ENCODE data around the gene PPARD.

Gene PPARD

DNA sequence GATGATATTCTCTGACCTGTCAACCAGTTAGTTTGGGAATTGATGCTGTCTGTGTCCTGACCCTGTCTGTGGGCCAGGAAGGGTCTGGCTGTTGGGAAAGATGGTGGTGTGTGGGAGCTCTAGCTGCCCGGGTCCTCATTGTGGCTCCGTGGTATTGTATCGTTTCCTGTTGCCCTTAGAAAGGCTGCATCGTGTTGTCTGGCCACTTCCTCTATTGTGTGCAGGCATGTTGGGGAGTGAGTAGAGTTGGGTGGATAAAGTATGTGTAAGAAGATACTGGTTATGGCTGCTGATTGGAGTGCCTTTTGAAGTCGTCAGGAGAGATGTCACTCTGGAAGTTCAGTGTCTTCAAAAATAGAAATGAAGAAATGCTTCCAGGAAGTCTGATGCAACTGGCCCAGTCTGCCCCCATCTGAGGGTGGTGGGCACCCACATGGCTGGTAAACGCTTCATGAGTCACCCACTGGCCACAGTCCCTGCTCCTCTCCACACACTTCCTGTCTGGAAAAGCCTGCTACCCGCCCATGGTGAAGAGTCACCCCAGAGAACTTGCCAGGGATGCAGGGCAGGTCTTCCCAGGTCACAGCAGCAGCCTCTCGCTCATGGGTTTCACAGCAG lies 27.9 kb downstream of the PPARD start:
- H3K9ac ChIP-seq (ENCODE audit: low read length) = peak overlapping the region; percentile 29; the same call in 1 of the 2 replicates

DNA sequence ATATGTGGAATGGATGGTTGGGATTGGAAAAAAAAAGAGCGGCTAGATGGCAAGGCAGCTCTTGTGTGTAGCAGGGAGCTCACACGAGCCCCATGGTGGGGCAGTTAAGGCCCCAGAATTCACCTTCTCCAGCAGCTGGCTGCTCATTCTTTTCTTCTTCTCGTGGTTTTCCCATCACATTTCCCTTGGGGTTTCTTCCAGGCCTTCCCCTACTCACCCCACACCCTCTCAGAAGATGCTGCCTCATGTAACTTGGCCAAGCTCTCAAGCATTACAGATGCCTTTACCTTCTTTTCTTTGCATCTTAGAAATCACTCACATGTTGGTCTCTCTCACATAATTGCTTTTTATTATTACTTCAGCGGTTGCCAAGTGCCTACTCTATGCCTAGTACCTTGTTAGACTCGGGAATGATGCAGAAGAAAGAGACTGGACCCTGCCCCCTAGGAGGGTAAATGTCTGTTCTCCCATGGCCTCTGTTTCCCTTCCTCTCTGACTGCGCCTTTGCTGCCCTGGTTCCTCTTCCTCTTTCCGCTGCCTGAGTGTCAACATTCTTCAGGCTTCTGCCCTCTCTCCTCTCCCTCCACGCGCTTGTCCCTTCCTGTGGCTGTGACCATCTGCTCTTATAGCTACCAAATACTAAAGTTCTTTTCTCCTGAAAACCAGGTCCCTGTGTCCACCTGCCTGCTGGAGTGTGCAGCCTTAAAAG lies 28.6 kb downstream of the PPARD start:
- peaks cover 38% of the 10 kb centered on the region for H3K4me1 ChIP-seq (ENCODE audit: low read length)
- H3K4me2 ChIP-seq (ENCODE audit: low read length) = peak overlapping the region; percentile 55
- no peaks in the 10 kb centered on the region for H3K27me3 ChIP-seq (ENCODE audit: low read depth, low read length)
- no peaks in the 10 kb centered on the region for H3K9me3 ChIP-seq (ENCODE audit: insufficient read depth, low read length)
- peak overlapping the region; percentile 43 for H3K27ac ChIP-seq (ENCODE audit: low read length)
- no peaks in the 10 kb centered on the region; the same call in 1 of the 2 replicates for H3K79me2 ChIP-seq (ENCODE audit: low read length)
- H4K20me1 ChIP-seq (ENCODE audit: insufficient read depth, low read length) = no peaks in the 10 kb centered on the region
- H3K4me3 ChIP-seq (ENCODE audit: low read length) = peak overlapping the region; percentile 34; the same call in 1 of the 2 replicates
- peak overlapping the region; percentile 13; the same call in 1 of the 2 replicates for H3K9ac ChIP-seq (ENCODE audit: low read length)
- TF ChIP-seq EZH2phosphoT487 (IDR thresholded peaks at IDR 0.05; ENCODE audit: low read depth) = no peak
- TF ChIP-seq, protein P1, sequence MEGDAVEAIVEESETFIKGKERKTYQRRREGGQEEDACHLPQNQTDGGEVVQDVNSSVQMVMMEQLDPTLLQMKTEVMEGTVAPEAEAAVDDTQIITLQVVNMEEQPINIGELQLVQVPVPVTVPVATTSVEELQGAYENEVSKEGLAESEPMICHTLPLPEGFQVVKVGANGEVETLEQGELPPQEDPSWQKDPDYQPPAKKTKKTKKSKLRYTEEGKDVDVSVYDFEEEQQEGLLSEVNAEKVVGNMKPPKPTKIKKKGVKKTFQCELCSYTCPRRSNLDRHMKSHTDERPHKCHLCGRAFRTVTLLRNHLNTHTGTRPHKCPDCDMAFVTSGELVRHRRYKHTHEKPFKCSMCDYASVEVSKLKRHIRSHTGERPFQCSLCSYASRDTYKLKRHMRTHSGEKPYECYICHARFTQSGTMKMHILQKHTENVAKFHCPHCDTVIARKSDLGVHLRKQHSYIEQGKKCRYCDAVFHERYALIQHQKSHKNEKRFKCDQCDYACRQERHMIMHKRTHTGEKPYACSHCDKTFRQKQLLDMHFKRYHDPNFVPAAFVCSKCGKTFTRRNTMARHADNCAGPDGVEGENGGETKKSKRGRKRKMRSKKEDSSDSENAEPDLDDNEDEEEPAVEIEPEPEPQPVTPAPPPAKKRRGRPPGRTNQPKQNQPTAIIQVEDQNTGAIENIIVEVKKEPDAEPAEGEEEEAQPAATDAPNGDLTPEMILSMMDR (IDR thresholded peaks at IDR 0.05; ENCODE audit: low read depth, low read length) = no peak
- H3K36me3 ChIP-seq (replicated peaks; ENCODE audit: low read depth, low read length) = no peaks in the 10 kb centered on the region
- 0 out of 2 replicates have a peak overlapping the region, but pooled peaks have one; percentile 39 for H2AFZ ChIP-seq (ENCODE audit: low read depth, low read length)

More for the DNA sequence above, 27.9 kb downstream of the PPARD start:
- peak overlapping the region; percentile 5; the same call in 1 of the 2 replicates for H2AFZ ChIP-seq (ENCODE audit: low read depth, low read length)
- H3K27ac ChIP-seq (ENCODE audit: low read length) = peak overlapping the region; percentile 43; the same call in 1 of the 2 replicates
- no peaks in the 10 kb centered on the region; the same call in 1 of the 2 replicates for H3K79me2 ChIP-seq (ENCODE audit: low read length)
- peak overlapping the region; percentile 55 for H3K4me2 ChIP-seq (ENCODE audit: low read length)
- no peaks in the 10 kb centered on the region for H3K9me3 ChIP-seq (ENCODE audit: insufficient read depth, low read length)
- H3K36me3 ChIP-seq (replicated peaks; ENCODE audit: low read depth, low read length) = no peaks in the 10 kb centered on the region
- no peaks in the 10 kb centered on the region for H4K20me1 ChIP-seq (ENCODE audit: insufficient read depth, low read length)
- H3K4me3 ChIP-seq (ENCODE audit: low read length) = no peak overlapping the region; the same call in 1 of the 2 replicates
- H3K27me3 ChIP-seq (ENCODE audit: low read depth, low read length) = no peaks in the 10 kb centered on the region
- H3K4me1 ChIP-seq (ENCODE audit: low read length) = peaks cover 38% of the 10 kb centered on the region
- TF ChIP-seq, protein P1 (IDR thresholded peaks at IDR 0.05; ENCODE audit: low read depth, low read length) = no peak
- TF ChIP-seq EZH2phosphoT487 (IDR thresholded peaks at IDR 0.05; ENCODE audit: low read depth) = no peak

DNA sequence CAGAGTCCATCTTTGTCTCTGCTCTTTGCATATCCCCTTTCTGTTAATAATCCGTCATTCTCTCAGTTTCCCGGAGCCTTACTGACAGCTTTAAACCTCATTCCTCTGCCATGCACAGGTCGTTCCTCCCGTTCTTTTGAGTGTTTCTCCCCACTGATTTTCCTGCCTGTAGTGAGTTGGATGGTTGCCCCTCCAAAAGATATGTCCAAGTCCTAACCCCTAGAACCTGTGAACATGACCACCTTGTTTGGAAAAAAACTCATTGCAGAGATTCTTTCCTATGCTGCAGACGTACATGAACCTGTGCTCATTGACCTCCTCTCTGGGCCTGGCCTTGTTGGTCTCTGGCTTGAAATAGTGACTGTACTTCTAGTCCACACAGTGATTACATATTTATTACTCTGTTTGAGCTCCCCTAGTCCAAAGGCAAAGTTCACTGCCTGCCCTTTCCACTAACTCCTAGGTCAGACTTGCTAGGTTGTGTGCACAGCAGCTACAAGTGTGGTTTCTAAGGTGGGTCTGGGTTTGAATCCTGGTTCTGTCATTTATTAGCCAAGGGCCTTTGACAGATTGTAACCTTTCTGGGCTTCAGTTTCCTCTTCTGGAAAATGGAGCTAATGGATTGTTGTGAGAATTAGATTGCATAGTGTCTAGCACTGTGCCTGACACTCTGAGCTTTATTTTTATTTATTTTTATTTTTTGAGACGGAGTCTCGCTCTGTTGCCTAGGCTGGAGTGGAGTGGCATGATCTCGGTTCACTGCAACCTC lies 29.3 kb downstream of the PPARD start:
- H3K4me3 ChIP-seq (ENCODE audit: low read length) = peak overlapping the region; percentile 34; the same call in 1 of the 2 replicates
- no peaks in the 10 kb centered on the region; the same call in 1 of the 2 replicates for H3K79me2 ChIP-seq (ENCODE audit: low read length)
- no peaks in the 10 kb centered on the region for H3K27me3 ChIP-seq (ENCODE audit: low read depth, low read length)
- H3K4me2 ChIP-seq (ENCODE audit: low read length) = peak overlapping the region; percentile 55
- no peaks in the 10 kb centered on the region for H3K9me3 ChIP-seq (ENCODE audit: insufficient read depth, low read length)
- peaks cover 38% of the 10 kb centered on the region for H3K4me1 ChIP-seq (ENCODE audit: low read length)
- no peak for TF ChIP-seq EZH2phosphoT487 (IDR thresholded peaks at IDR 0.05; ENCODE audit: low read depth)
- TF ChIP-seq, protein P1 (IDR thresholded peaks at IDR 0.05; ENCODE audit: low read depth, low read length) = no peak
- no peaks in the 10 kb centered on the region for H4K20me1 ChIP-seq (ENCODE audit: insufficient read depth, low read length)
- peak overlapping the region; percentile 13; the same call in 1 of the 2 replicates for H3K9ac ChIP-seq (ENCODE audit: low read length)
- 0 out of 2 replicates have a peak overlapping the region, but pooled peaks have one; percentile 39 for H2AFZ ChIP-seq (ENCODE audit: low read depth, low read length)
- H3K27ac ChIP-seq (ENCODE audit: low read length) = peak overlapping the region; percentile 43
- no peaks in the 10 kb centered on the region for H3K36me3 ChIP-seq (replicated peaks; ENCODE audit: low read depth, low read length)
